ENCODE results near the gene NRIP2. TPM values are rescaled to one million over a fixed set of nuclear protein-coding genes. Genes with fewer than 3 reads are reported as not detected.

NRIP2 gene
- total and polyA plus RNA-seq, 10 of the 15 experiments (the other 5 are each of a cell fraction or from before 2014, with no cell fraction given), result 0.04 to 0.83 (median 0.42) TPM; not detected in 7

GRCh38 chr12:2813214-2814185, 21.3 kb downstream of the NRIP2 start:
- DNase-seq (ENCODE audit: low read depth, low spot score), result no peak
- POLR2A ChIA-PET, result interaction anchor here (0.5 to 2.1 kb wide), 5 partner anchors 9 to 54 kb away, joined by 3 to 12 read pairs (median 4); no protein-coding TSS in a partner anchor
- 13% methylated on average over 10 of the region's 10 CpGs for WGBS (ENCODE audit: insufficient coverage, insufficient replicate concordance, low lambda C conversion rate, missing lambda C conversion rate)
- in situ Hi-C loops (cut with MboI) (no loop called here), intact Hi-C loops (cut with micrococcal nuclease; ENCODE audit: unreplicated experiment) (loop anchor here (2.0 kb wide), 1 partner anchor 63 kb away; the partner anchor contains the start of genes FOXM1 and RHNO1)
- Histone ChIP-seq H3K4me3 (peak overlapping the region; percentile 89), H3K9me3 (replicated peaks; ENCODE audit: control insufficient read depth, insufficient read depth, low read length) (no peaks in the 10 kb centered on the region), H3K4me2 (ENCODE audit: control insufficient read depth, insufficient read depth) (peak overlapping the region; percentile 80), H3K79me2 (ENCODE audit: control insufficient read depth, insufficient read depth, low read length) (peaks cover 18% of the 10 kb centered on the region), H3K9ac (ENCODE audit: control insufficient read depth, insufficient read depth, low read length) (peak overlapping the region; percentile 78), H3K27me3 (replicated peaks in 1 of 2; ENCODE audit: control insufficient read depth in 2 of 2, insufficient read depth in 2 of 2, low read length in 1 of 2) (no peaks in the 10 kb centered on the region), H3K36me3 (ENCODE audit: control insufficient read depth in 2 of 2, insufficient read depth in 2 of 2, low read length in 1 of 2) (peaks cover 0 to 5% of the 10 kb centered on the region in 2 experiments; a peak in 1 of 4 replicates), H2AFZ (ENCODE audit: control insufficient read depth, low read depth, low read length) (peak overlapping the region; percentile 90; the same call in 1 of the 2 replicates), H3K4me1 (ENCODE audit: control insufficient read depth, insufficient read depth, low read length) (no peaks in the 10 kb centered on the region), H4K20me1 (ENCODE audit: control insufficient read depth, insufficient read depth) (no peaks in the 10 kb centered on the region), H3K27ac (ENCODE audit: control insufficient read depth, insufficient read depth) (peak overlapping the region; percentile 84)
- no peak for FAIRE-seq
- BruUV-seq (replicated peaks), result no TSS peak
- peak; percentile 82 for ATAC-seq
- CTCF ChIA-PET, result interaction anchor here (0.7 to 3.9 kb wide), 12 partner anchors 9 to 173 kb away, joined by 3 to 25 read pairs (median 4); no protein-coding TSS in a partner anchor
- RAD21 ChIA-PET (ENCODE audit: unreplicated experiment), result interaction anchor here (1.1 to 1.8 kb wide), 4 partner anchors 17 to 28 kb away, joined by 3 to 13 read pairs (median 4); partner anchors contain the start of gene FKBP4
- SMC1A ChIA-PET (ENCODE audit: uncharacterized antibody, unreplicated experiment), result interaction anchor here (0.5 to 2.3 kb wide), 9 partner anchors 16 to 131 kb away, joined by 3 to 10 read pairs (median 3); no protein-coding TSS in a partner anchor
- no peak for TF ChIP-seq SREBF2 (IDR thresholded peaks at IDR 0.05; ENCODE audit: low read length)
- TF ChIP-seq SRF (IDR thresholded peaks at IDR 0.05; ENCODE audit: low read depth in 2 of 2, low read length in 2 of 2), result peak in 1 of 2 experiments; percentile 59; a peak in 1 of 4 replicates
- no peak for TF ChIP-seq RUNX3 (IDR thresholded peaks at IDR 0.05; ENCODE audit: low read length)
- TF ChIP-seq YY1 (IDR thresholded peaks at IDR 0.05; ENCODE audit: low read depth, low read length), result peak; percentile 37; the same call in 1 of the 2 replicates
- TF ChIP-seq FOXK2 (IDR thresholded peaks at IDR 0.05), result no peak
- TF ChIP-seq SP1 (IDR thresholded peaks at IDR 0.05; ENCODE audit: low read depth, low read length), result no peak
- no peak for TF ChIP-seq MEF2A (IDR thresholded peaks at IDR 0.05; ENCODE audit: insufficient read depth, low read depth, low read length)
- TF ChIP-seq MLLT1 (IDR thresholded peaks at IDR 0.05), result no peak
- peak; percentile 70 to 87 (median 78) for TF ChIP-seq CTCF (IDR thresholded peaks at IDR 0.05 in 2 of 3, conservative IDR thresholded peaks at IDR 0.05 in 1 of 3; ENCODE audit: control insufficient read depth in 2 of 3, extremely low read depth in 1 of 3, insufficient read depth in 1 of 3, low read depth in 3 of 3, low read length in 3 of 3)
- no peak for TF ChIP-seq HDGF (IDR thresholded peaks at IDR 0.05)
- no peak for TF ChIP-seq NBN (IDR thresholded peaks at IDR 0.05)
- TF ChIP-seq KDM1A (IDR thresholded peaks at IDR 0.05; ENCODE audit: borderline replicate concordance), result no peak
- no peak for TF ChIP-seq FOXM1 (IDR thresholded peaks at IDR 0.05; ENCODE audit: low read depth, low read length)
- no peak for TF ChIP-seq CBX5 (IDR thresholded peaks at IDR 0.05; ENCODE audit: low read depth)
- TF ChIP-seq SUZ12 (IDR thresholded peaks at IDR 0.05; ENCODE audit: unreplicated experiment), result no peak
- peak; percentile 9 for TF ChIP-seq SMAD1 (IDR thresholded peaks at IDR 0.05; ENCODE audit: low read depth, partially characterized antibody)
- TF ChIP-seq TAF1 (IDR thresholded peaks at IDR 0.05; ENCODE audit: borderline replicate concordance, low read depth, low read length), result no peak
- peak; percentile 65; the same call in 1 of the 2 replicates for TF ChIP-seq SMC3 (IDR thresholded peaks at IDR 0.05; ENCODE audit: borderline replicate concordance, low read length)
- peak; percentile 40; the same call in 1 of the 2 replicates for TF ChIP-seq MXI1 (IDR thresholded peaks at IDR 0.05; ENCODE audit: low read depth, low read length)
- TF ChIP-seq ZNF274 (IDR thresholded peaks at IDR 0.05; ENCODE audit: insufficient read depth, insufficient read length), result no peak
- TF ChIP-seq RAD21 (IDR thresholded peaks at IDR 0.05; ENCODE audit: insufficient read depth, low read depth, low read length), result peak; percentile 81
